ENCODE data around the gene PATZ1.

The PATZ1 gene

GRCh38 chr22:31339148-31339832 lies 6.9 kb downstream of the PATZ1 start:
- Histone ChIP-seq H3K27me3 (ENCODE audit: low read depth) (no peaks in the 10 kb centered on the region), H3K4me1 (peaks cover 16% of the 10 kb centered on the region), H3K9me3 (no peaks in the 10 kb centered on the region), H3K36me3 (replicated peaks) (peaks cover 75% of the 10 kb centered on the region), H3K4me3 (no peak overlapping the region)
- DNase-seq (ENCODE audit: low spot score in 2 of 2), result peak in 1 of 2 experiments; percentile 29
- in situ Hi-C loops (cut with MboI; ENCODE audit: low sequenced_read_pairs), result no loop called here

- Histone ChIP-seq H3K4me3 (no peak overlapping the region), H3K27me3 (ENCODE audit: low read depth) (no peaks in the 10 kb centered on the region), H3K9me3 (no peaks in the 10 kb centered on the region), H3K4me1 (peaks cover 3% of the 10 kb centered on the region; the same call in 1 of the 2 replicates), H3K36me3 (replicated peaks) (peaks cover 82% of the 10 kb centered on the region)
- in situ Hi-C loops (cut with MboI; ENCODE audit: low sequenced_read_pairs), result no loop called here
- no peak for DNase-seq (ENCODE audit: low spot score in 2 of 2)
Measured at GRCh38 chr22:31337178-31337577, 9.0 kb downstream of the PATZ1 start.

- no peaks in the 10 kb centered on the region for H3K9me3 ChIP-seq
- no peak for DNase-seq (ENCODE audit: low spot score in 2 of 2)
- H3K4me1 ChIP-seq, result peaks cover 2% of the 10 kb centered on the region; the same call in 1 of the 2 replicates
- in situ Hi-C loops (cut with MboI; ENCODE audit: low sequenced_read_pairs), result no loop called here
- no peaks in the 10 kb centered on the region for H3K27me3 ChIP-seq (ENCODE audit: low read depth)
- H3K36me3 ChIP-seq (replicated peaks), result peaks cover 69% of the 10 kb centered on the region
- no peak overlapping the region for H3K4me3 ChIP-seq
Measured at GRCh38 chr22:31334329-31334728, 11.8 kb downstream of the PATZ1 start.

- peaks cover 68% of the 10 kb centered on the region for H3K36me3 ChIP-seq (replicated peaks)
Measured at GRCh38 chr22:31333641-31334040, 12.5 kb downstream of the PATZ1 start.

GRCh38 chr22:31332886-31333285 lies 13.3 kb downstream of the PATZ1 start:
- H3K4me1 ChIP-seq, result no peaks in the 10 kb centered on the region
- in situ Hi-C loops (cut with MboI; ENCODE audit: low sequenced_read_pairs), result no loop called here
- H3K27me3 ChIP-seq (ENCODE audit: low read depth), result no peaks in the 10 kb centered on the region
- peaks cover 65% of the 10 kb centered on the region for H3K36me3 ChIP-seq (replicated peaks)
- H3K9me3 ChIP-seq, result no peaks in the 10 kb centered on the region
- no peak for DNase-seq (ENCODE audit: low spot score in 2 of 2)
- no peak overlapping the region for H3K4me3 ChIP-seq

More at GRCh38 chr22:31333641-31334040, 12.5 kb downstream of the PATZ1 start:
- in situ Hi-C loops (cut with MboI; ENCODE audit: low sequenced_read_pairs), result no loop called here
- H3K9me3 ChIP-seq, result no peaks in the 10 kb centered on the region
- H3K4me3 ChIP-seq, result no peak overlapping the region
- no peaks in the 10 kb centered on the region for H3K27me3 ChIP-seq (ENCODE audit: low read depth)
- DNase-seq (ENCODE audit: low spot score in 2 of 2), result no peak
- no peaks in the 10 kb centered on the region for H3K4me1 ChIP-seq

GRCh38 chr22:31332010-31332409 lies 14.1 kb downstream of the PATZ1 start:
- H3K9me3 ChIP-seq, result no peaks in the 10 kb centered on the region
- in situ Hi-C loops (cut with MboI; ENCODE audit: low sequenced_read_pairs), result no loop called here
- no peaks in the 10 kb centered on the region for H3K4me1 ChIP-seq
- H3K36me3 ChIP-seq (replicated peaks), result peaks cover 63% of the 10 kb centered on the region
- H3K27me3 ChIP-seq (ENCODE audit: low read depth), result no peaks in the 10 kb centered on the region
- no peak overlapping the region for H3K4me3 ChIP-seq
- no peak for DNase-seq (ENCODE audit: low spot score in 2 of 2)

GRCh38 chr22:31329453-31330215 lies 16.5 kb downstream of the PATZ1 start:
- H3K36me3 ChIP-seq (replicated peaks), result peaks cover 64% of the 10 kb centered on the region
- no peaks in the 10 kb centered on the region for H3K4me1 ChIP-seq
- in situ Hi-C loops (cut with MboI; ENCODE audit: low sequenced_read_pairs), result no loop called here
- H3K27me3 ChIP-seq (ENCODE audit: low read depth), result no peaks in the 10 kb centered on the region
- H3K9me3 ChIP-seq, result no peaks in the 10 kb centered on the region
- DNase-seq (ENCODE audit: low spot score in 2 of 2), result no peak
- no peak overlapping the region for H3K4me3 ChIP-seq

- H3K4me1 ChIP-seq, result no peaks in the 10 kb centered on the region
- H3K27me3 ChIP-seq (ENCODE audit: low read depth), result no peaks in the 10 kb centered on the region
- H3K9me3 ChIP-seq, result no peaks in the 10 kb centered on the region
- H3K4me3 ChIP-seq, result no peak overlapping the region
- peaks cover 61% of the 10 kb centered on the region for H3K36me3 ChIP-seq (replicated peaks)
- DNase-seq (ENCODE audit: low spot score in 2 of 2), result no peak
- in situ Hi-C loops (cut with MboI; ENCODE audit: low sequenced_read_pairs), result no loop called here
Measured at GRCh38 chr22:31329029-31329428, 17.1 kb downstream of the PATZ1 start.

- Histone ChIP-seq H3K4me1 (no peaks in the 10 kb centered on the region), H3K36me3 (replicated peaks) (peaks cover 57% of the 10 kb centered on the region), H3K4me3 (no peak overlapping the region), H3K27me3 (ENCODE audit: low read depth) (no peaks in the 10 kb centered on the region), H3K9me3 (no peaks in the 10 kb centered on the region)
- no peak for DNase-seq (ENCODE audit: low spot score in 2 of 2)
- in situ Hi-C loops (cut with MboI; ENCODE audit: low sequenced_read_pairs), result no loop called here
Measured at GRCh38 chr22:31328544-31328960, 17.6 kb downstream of the PATZ1 start.

- H3K4me3 ChIP-seq, result no peak overlapping the region
- no peak for DNase-seq (ENCODE audit: low spot score in 2 of 2)
- in situ Hi-C loops (cut with MboI; ENCODE audit: low sequenced_read_pairs), result no loop called here
- peaks cover 54% of the 10 kb centered on the region for H3K36me3 ChIP-seq (replicated peaks)
- H3K27me3 ChIP-seq (ENCODE audit: low read depth), result no peaks in the 10 kb centered on the region
- H3K4me1 ChIP-seq, result no peaks in the 10 kb centered on the region
- H3K9me3 ChIP-seq, result no peaks in the 10 kb centered on the region
Measured at GRCh38 chr22:31327806-31328543, 18.2 kb downstream of the PATZ1 start.

- H3K4me3 ChIP-seq, result no peak overlapping the region
- peaks cover 43% of the 10 kb centered on the region for H3K36me3 ChIP-seq (replicated peaks)
- no peaks in the 10 kb centered on the region for H3K4me1 ChIP-seq
- no peaks in the 10 kb centered on the region for H3K27me3 ChIP-seq (ENCODE audit: low read depth)
- in situ Hi-C loops (cut with MboI; ENCODE audit: low sequenced_read_pairs), result no loop called here
- H3K9me3 ChIP-seq, result no peaks in the 10 kb centered on the region
- no peak for DNase-seq (ENCODE audit: low spot score in 2 of 2)
Measured at GRCh38 chr22:31326877-31327276, 19.3 kb downstream of the PATZ1 start.

- Histone ChIP-seq H3K36me3 (replicated peaks) (peaks cover 33% of the 10 kb centered on the region), H3K4me3 (no peak overlapping the region), H3K27me3 (ENCODE audit: low read depth) (no peaks in the 10 kb centered on the region), H3K4me1 (no peaks in the 10 kb centered on the region), H3K9me3 (no peaks in the 10 kb centered on the region)
- DNase-seq (ENCODE audit: low spot score in 2 of 2), result no peak
- in situ Hi-C loops (cut with MboI; ENCODE audit: low sequenced_read_pairs), result no loop called here
Measured at GRCh38 chr22:31323578-31324550, 22.3 kb downstream of the PATZ1 start.

GRCh38 chr22:31321421-31321820 lies 24.7 kb downstream of the PATZ1 start:
- no peaks in the 10 kb centered on the region for H3K9me3 ChIP-seq
- no peaks in the 10 kb centered on the region for H3K4me1 ChIP-seq
- in situ Hi-C loops (cut with MboI; ENCODE audit: low sequenced_read_pairs), result no loop called here
- no peaks in the 10 kb centered on the region for H3K27me3 ChIP-seq (ENCODE audit: low read depth)
- DNase-seq (ENCODE audit: low spot score in 2 of 2), result no peak
- peaks cover 14% of the 10 kb centered on the region for H3K36me3 ChIP-seq (replicated peaks)
- H3K4me3 ChIP-seq, result no peak overlapping the region
